ENCODE results near the gene SLC24A3. TPM values are rescaled to one million over a fixed set of nuclear protein-coding genes. Genes with fewer than 3 reads are reported as not detected.

Gene SLC24A3
- total RNA-seq, 1 donor from 2014 or later = 7.1 TPM

- no peak for DNase-seq
Observed at GRCh38 chr20:19384940-19385339, 172.5 kb downstream of the SLC24A3 start.

GRCh38 chr20:19387251-19387650, 174.8 kb downstream of the SLC24A3 start:
- no peak for DNase-seq

- no peak for DNase-seq
Observed at GRCh38 chr20:19392344-19393130, 180.1 kb downstream of the SLC24A3 start.

GRCh38 chr20:19396460-19397081, 184.1 kb downstream of the SLC24A3 start:
- DNase-seq = no peak

- DNase-seq = no peak
Observed at GRCh38 chr20:19397226-19397625, 184.8 kb downstream of the SLC24A3 start.

GRCh38 chr20:19397666-19398065, 185.2 kb downstream of the SLC24A3 start:
- DNase-seq = no peak

- no peak for DNase-seq
Observed at GRCh38 chr20:19401096-19401495, 188.7 kb downstream of the SLC24A3 start.

- no peak for DNase-seq
Observed at GRCh38 chr20:19403549-19403948, 191.1 kb downstream of the SLC24A3 start.

GRCh38 chr20:19404826-19405225, 192.4 kb downstream of the SLC24A3 start:
- no peak for DNase-seq

GRCh38 chr20:19405958-19406357, 193.5 kb downstream of the SLC24A3 start:
- no peak for DNase-seq

GRCh38 chr20:19406381-19406780, 193.9 kb downstream of the SLC24A3 start:
- DNase-seq = no peak

GRCh38 chr20:19407196-19407595, 194.8 kb downstream of the SLC24A3 start:
- no peak for DNase-seq

GRCh38 chr20:19407736-19408135, 195.3 kb downstream of the SLC24A3 start:
- peak; percentile 3 for DNase-seq

GRCh38 chr20:19408971-19409370, 196.5 kb downstream of the SLC24A3 start:
- DNase-seq = no peak

GRCh38 chr20:19411811-19412210, 199.4 kb downstream of the SLC24A3 start:
- DNase-seq = no peak

GRCh38 chr20:19412254-19412653, 199.8 kb downstream of the SLC24A3 start:
- no peak for DNase-seq

- DNase-seq = no peak
Observed at GRCh38 chr20:19414600-19414999, 202.2 kb downstream of the SLC24A3 start.

- DNase-seq = no peak
Observed at GRCh38 chr20:19415786-19416185, 203.3 kb downstream of the SLC24A3 start.

GRCh38 chr20:19416627-19417026, 204.2 kb downstream of the SLC24A3 start:
- DNase-seq = no peak

- no peak for DNase-seq
Observed at GRCh38 chr20:19419396-19419795, 207.0 kb downstream of the SLC24A3 start.

GRCh38 chr20:19423097-19423899, 210.9 kb downstream of the SLC24A3 start:
- no peak for DNase-seq

GRCh38 chr20:19423900-19424620, 211.6 kb downstream of the SLC24A3 start:
- no peak for DNase-seq
